Brain microvascular endothelial cell (primary cell): ENCODE data around the gene HJURP.
"Not testable (repeated sequence)": the region's sequence is repeated elsewhere in the genome, so short reads cannot be mapped to it uniquely, and the experiment has no call there.

Source experiments
- DNase-seq: peaks from one replicate; pipeline ENCODE4 v3.0.0-alpha.2; 2020
- H3K27ac ChIP-seq: fragments of 250-450 bp; sonication (Bioruptor Pico); 2 replicates; pipeline ENCODE4 v1.5.1; 2020; ENCODE audit warnings: mild to moderate bottlenecking, moderate library complexity
- H3K27me3 ChIP-seq: fragments of 250-450 bp; sonication (Bioruptor Pico); replicated peaks from 2 replicates; pipeline ENCODE4 v1.5.1; 2020; ENCODE audit warnings: mild to moderate bottlenecking
- H3K36me3 ChIP-seq: fragments of 250-450 bp; sonication (Bioruptor Pico); replicated peaks from 2 replicates; pipeline ENCODE4 v1.5.1; 2020; ENCODE audit warnings: mild to moderate bottlenecking
- H3K4me3 ChIP-seq: 2 replicates; pipeline ENCODE4 v1.5.1; 2011; ENCODE audit warnings: low read depth, mild to moderate bottlenecking, control low read depth, low read length, moderate library complexity
- CTCF ChIP-seq: IDR thresholded peaks from 2 replicates; pipeline ENCODE4 v1.5.1; 2011; ENCODE audit warnings: low read depth, mild to moderate bottlenecking, moderate library complexity, low read length, control low read depth, inconsistent platforms; ENCODE audit errors: missing control alignments
- in situ Hi-C: cut with HindIII; loops from 2 replicates; pipeline ENCODE4 v1.10.0; 2017; ENCODE audit warnings: low sequenced_read_pairs, low pct_ligation_motif_present

Gene HJURP, protein sequence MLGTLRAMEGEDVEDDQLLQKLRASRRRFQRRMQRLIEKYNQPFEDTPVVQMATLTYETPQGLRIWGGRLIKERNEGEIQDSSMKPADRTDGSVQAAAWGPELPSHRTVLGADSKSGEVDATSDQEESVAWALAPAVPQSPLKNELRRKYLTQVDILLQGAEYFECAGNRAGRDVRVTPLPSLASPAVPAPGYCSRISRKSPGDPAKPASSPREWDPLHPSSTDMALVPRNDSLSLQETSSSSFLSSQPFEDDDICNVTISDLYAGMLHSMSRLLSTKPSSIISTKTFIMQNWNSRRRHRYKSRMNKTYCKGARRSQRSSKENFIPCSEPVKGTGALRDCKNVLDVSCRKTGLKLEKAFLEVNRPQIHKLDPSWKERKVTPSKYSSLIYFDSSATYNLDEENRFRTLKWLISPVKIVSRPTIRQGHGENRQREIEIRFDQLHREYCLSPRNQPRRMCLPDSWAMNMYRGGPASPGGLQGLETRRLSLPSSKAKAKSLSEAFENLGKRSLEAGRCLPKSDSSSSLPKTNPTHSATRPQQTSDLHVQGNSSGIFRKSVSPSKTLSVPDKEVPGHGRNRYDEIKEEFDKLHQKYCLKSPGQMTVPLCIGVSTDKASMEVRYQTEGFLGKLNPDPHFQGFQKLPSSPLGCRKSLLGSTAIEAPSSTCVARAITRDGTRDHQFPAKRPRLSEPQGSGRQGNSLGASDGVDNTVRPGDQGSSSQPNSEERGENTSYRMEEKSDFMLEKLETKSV

DNA sequence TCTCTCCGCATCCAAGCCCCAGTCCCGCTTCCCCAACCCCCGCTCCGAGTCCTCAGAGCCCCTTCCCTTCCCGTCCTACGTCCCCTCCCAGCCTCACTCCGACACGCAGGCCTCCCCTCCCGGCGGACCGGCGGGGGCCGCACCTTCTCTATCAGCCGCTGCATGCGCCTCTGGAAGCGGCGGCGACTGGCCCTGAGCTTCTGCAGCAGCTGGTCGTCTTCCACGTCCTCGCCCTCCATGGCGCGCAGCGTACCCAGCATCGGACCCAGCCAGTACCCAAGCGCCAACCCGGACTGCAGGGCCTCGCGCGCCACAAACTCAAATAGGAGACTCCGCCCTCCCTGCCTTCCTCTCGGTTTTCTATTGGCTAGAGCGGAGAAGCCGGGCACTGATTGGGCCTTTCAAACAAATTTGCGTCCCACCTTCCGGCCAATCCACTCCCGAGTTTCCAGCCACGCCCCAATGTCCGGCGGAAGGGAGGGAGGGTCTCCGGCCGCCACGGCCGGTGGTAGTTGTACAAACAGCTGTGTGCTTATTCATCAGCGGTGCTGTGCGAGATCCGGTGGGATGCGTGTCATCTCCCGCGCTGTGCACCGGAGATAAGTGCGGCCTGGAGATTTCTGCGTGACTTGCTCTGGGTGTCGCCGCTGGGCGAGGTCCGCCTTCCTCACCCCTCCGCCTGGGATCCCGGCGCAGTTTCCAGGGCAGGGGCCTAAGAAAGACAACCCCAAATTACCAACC lies at the start of gene HJURP:
TSS of gene HJURP (minus strand) at position 295 of the 741 bp plus-strand sequence. CDS start at position 260, 35 bp downstream.
- in situ Hi-C loops, result no loop called here
- peak; percentile 95 for DNase-seq
- no peak for TF ChIP-seq CTCF
- peak within 1 kb of the TSS; percentile 94 for H3K4me3 ChIP-seq
- H3K27me3 ChIP-seq, result no peaks in the 10 kb centered on the region
- H3K36me3 ChIP-seq, result no peaks in the 10 kb centered on the region
- H3K27ac ChIP-seq, result peak within 1 kb of the TSS; percentile 59

GRCh38 chr2:233901884-233902283 lies 47.5 kb upstream of the HJURP start:
- H3K27ac ChIP-seq, result no peak overlapping the region
- TF ChIP-seq CTCF, result no peak
- no peaks in the 10 kb centered on the region for H3K36me3 ChIP-seq
- H3K27me3 ChIP-seq, result peaks cover 3% of the 10 kb centered on the region
- no peak overlapping the region for H3K4me3 ChIP-seq
- in situ Hi-C loops, result no loop called here
- DNase-seq, result no peak

- Histone ChIP-seq H3K27me3 (peaks cover 3% of the 10 kb centered on the region), H3K27ac (no peak overlapping the region)
- no peak for TF ChIP-seq CTCF
These were observed 47.0 kb upstream of the HJURP start for GRCh38 chr2:233901367-233901766.

GRCh38 chr2:233896253-233896652 lies 41.9 kb upstream of the HJURP start:
- H3K27ac ChIP-seq, H3K27me3 ChIP-seq, in situ Hi-C loops, H3K4me3 ChIP-seq, H3K36me3 ChIP-seq, DNase-seq: not testable (repeated sequence)

More at GRCh38 chr2:233901367-233901766, 47.0 kb upstream of the HJURP start:
- in situ Hi-C loops, result no loop called here
- DNase-seq, result no peak
- Histone ChIP-seq H3K36me3 (no peaks in the 10 kb centered on the region), H3K4me3 (no peak overlapping the region)

GRCh38 chr2:233892793-233893192 lies 38.5 kb upstream of the HJURP start:
- no peak for TF ChIP-seq CTCF
- no peaks in the 10 kb centered on the region for H3K27me3 ChIP-seq

GRCh38 chr2:233882353-233882752 lies 28.0 kb upstream of the HJURP start:
- H3K36me3 ChIP-seq, result no peaks in the 10 kb centered on the region
- in situ Hi-C loops, result no loop called here
- H3K4me3 ChIP-seq, result no peak overlapping the region
- H3K27me3 ChIP-seq, result no peaks in the 10 kb centered on the region
- H3K27ac ChIP-seq, result no peak overlapping the region
- no peak for TF ChIP-seq CTCF
- DNase-seq, result no peak

More at GRCh38 chr2:233892793-233893192, 38.5 kb upstream of the HJURP start:
- in situ Hi-C loops, result no loop called here
- Histone ChIP-seq H3K27ac (no peak overlapping the region), H3K36me3 (no peaks in the 10 kb centered on the region), H3K4me3 (no peak overlapping the region)
- DNase-seq, result no peak

DNA sequence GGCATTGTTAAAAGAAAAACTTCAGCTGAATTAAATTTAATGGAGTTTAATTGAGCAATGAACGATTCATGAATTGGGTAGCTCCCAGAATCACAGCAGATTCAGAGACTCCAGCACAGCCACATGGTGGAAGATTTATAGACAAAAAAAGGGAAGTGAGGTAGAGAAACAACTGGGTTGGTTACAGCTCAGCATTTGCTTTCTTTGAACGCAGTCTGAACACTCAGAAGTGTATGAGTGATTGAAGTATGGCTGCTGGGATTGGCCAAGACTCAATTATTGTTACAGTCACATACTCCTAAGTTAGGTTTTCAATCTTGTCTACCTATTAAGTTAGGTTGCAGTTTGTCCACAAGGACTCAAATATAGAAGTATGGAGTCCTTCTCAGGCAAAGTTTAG lies 17.8 kb upstream of the HJURP start:
- H3K27me3 ChIP-seq, in situ Hi-C loops: not testable (repeated sequence)

More for the DNA sequence above, 17.8 kb upstream of the HJURP start:
- not testable (repeated sequence) for H3K4me3 ChIP-seq, DNase-seq, H3K36me3 ChIP-seq, H3K27ac ChIP-seq
